Activated CD4-positive, CD25-positive, alpha-beta regulatory T cell treated with anti-CD3 and anti-CD28 coated beads, Interleukin-2, amount 50 U/mL, for 16 hours (primary cell): Measurements from ENCODE around the gene NOTO.
"Not testable (repeated sequence)": the region's sequence is repeated elsewhere in the genome, so short reads cannot be mapped to it uniquely, and the experiment has no call there.

Source experiments
- DNase-seq: peaks from one replicate; pipeline ENCODE4 v3.0.0-alpha.2; 2020; ENCODE audit warnings: low read depth, low spot score

Gene NOTO

GRCh38 chr2:73202156-73203054 is at the start of gene NOTO:
Gene NOTO, plus strand, starts transcription at chr2:73202574. Its CDS starts 93 bp downstream, at chr2:73202667.
- DNase-seq, result no peak

DNA sequence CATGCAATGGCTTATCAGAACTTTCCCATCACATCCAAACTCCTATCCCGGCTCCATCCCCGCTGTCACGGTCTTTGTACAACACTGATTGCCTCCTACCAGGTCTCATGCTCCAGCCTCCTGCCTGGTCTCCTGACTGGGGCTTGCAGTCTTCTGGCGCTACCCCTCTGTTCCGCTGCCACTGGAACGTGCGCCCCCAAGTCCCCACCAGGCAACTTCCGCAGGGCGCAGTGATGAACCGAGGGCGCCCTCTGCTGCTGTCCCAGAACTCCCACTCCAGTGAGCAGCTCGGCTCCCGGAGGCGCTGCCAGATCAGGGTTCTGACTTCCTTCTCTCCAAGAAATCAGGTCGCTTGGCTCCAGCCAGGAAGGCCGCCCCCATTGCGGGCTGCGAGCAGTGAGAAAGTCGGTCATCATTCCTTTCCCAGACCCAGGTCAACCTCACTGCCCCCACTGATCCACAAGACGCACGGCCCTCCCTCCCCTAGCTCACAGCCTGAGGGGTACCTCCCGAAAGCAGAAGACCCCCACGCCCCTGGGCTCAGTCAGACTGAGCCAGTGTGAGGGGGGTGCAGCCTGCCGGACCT is 45.7 kb upstream of the NOTO start:
- no peak for DNase-seq

DNA sequence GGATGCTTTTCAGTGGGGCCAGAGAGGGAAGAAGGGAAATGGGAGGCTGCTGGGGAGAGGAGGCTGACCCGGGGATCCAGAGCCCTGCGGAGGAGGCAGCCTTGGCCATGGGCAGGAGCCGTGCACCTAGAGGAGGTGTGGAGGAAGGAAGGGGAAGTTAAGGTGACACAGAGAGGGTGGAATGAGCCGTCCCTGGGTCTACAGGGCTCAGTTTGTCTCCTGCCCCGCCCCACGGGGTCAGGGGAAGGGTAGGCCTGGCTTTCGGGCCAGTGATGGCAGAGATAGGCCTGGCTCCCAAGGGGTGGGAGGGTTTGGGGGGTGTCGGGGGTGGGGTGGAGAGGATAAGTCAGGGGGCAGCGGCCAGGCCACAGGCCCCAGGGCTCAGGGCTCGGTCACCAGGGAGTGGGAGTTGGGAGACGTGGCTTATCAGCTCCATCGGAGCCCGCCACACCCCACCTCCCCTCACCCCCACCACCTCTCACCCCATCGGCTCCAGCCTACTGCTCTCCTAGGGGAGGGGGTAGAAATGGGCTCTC is 39.5 kb upstream of the NOTO start:
- DNase-seq, result no peak

- DNase-seq, result no peak
Observed at GRCh38 chr2:73163483-73164367, 38.6 kb upstream of the NOTO start.

GRCh38 chr2:73165978-73166377 is 36.4 kb upstream of the NOTO start:
- DNase-seq, result not testable (repeated sequence)

GRCh38 chr2:73166813-73167212 is 35.6 kb upstream of the NOTO start:
- not testable (repeated sequence) for DNase-seq

- DNase-seq, result not testable (repeated sequence)
Observed at GRCh38 chr2:73168348-73168747, 34.0 kb upstream of the NOTO start.

DNA sequence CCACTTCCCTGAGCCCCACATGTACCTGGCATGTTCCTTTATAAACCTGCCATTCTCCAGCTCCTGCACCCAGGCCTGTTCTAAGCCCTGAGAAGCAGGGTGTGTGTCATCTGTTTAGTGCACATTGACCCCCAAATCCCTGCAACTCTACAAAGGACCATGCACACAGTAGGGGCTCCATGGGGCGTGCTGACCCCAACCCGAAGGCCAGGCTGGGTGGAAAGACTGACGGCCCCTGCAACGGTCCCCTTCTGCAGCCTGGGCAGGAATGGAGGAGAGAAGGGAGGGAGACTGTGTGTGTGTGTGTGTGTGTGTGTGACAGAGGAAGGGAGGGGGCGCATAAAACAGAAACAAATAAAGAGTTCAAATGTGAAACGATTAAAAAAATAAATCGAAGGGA is 32.0 kb upstream of the NOTO start:
- DNase-seq, result not testable (repeated sequence)

DNA sequence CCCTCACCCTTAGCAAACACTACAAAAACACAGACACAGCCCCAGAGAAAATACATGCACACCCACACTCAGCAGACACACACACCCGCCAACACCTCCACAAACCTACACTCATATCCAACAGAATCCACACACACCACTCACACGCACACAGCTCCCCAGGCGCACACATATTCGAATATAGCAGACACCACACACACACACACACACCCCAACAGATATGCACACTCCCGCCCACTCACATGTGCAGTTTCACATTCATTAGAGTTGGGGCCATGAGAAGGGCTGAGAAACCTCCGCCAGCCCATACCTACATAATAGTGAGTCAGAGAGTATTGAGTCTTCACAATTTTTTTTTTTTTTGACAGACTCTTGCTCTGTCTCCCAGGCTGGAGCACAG is 29.4 kb upstream of the NOTO start:
- DNase-seq, result peak; percentile 25

DNA sequence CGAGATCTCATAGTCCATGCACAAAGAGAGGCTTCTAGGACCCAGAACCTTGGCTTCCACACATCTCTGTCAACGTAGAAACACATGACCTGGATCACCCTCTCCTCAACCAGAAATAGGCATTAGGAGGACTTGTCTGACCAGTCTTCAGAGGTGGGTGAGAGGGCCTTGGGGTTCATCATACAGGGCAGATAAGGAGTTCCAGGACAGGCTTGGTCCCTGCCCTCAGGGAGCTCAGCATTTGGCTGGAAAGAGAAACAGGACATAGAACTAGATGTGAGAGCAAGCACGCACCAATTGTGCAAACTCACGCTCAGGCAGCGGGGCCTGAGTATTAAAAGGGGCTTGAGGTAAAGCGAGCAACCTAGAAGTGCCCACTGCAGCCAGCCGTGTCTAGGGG is 28.6 kb upstream of the NOTO start:
- DNase-seq, result no peak

DNA sequence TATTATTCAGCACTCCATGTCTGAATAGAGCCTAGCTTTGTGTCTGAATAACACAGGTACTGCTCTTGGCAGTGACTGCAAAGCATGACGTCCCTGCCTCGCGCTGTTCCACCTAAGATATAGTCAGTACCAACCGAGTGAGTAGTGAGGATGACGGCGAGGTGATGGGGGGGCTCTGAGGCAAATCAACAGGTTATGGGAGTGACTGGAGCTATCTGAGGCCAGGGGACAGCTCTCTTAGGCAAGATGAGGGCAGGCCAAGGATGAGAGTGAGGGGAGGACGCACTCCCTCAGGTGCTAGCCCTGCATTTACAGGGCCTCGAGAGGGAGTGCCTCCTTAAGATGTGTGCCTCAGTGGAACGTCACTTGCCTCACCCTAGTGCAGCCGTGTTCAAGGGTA is 28.1 kb upstream of the NOTO start:
- DNase-seq, result no peak

DNA sequence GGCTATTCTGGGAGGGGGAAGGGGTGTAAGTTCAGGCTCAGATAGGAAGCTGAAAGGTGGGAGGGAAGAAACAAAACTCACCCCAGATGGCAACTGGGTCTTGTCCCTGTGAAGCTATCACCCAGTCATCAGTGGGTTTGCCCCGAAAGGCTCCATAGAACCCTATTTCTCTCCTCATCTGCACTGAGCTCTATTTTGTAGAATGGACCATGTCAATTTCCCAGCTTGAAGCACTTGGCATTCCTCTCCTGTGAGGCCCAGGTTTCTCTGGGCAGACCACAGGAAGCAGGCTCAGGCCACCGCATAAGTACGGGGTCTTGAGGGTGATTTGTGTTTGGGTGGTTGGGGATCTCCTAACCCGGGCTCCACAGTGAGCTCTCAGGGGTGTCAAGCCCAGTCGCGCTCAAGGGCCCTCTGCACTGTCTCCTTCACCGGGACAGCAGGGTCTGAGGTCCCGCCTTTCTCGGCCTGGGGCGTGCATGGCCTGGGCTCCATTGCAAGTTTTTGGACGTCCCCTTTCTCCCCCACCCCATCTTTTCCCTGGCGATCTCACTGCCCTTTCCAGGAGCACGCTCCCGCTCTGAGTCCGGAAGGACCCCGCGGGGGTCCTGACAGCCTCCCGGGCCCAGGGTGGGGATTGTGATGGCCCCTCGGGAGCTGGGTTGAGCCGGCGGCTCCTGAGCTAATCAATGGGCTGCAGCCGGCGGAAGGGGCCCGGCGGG is 27.3 kb upstream of the NOTO start:
- no peak for DNase-seq

GRCh38 chr2:73175663-73176204 is 26.6 kb upstream of the NOTO start:
- peak; percentile 41 for DNase-seq

DNA sequence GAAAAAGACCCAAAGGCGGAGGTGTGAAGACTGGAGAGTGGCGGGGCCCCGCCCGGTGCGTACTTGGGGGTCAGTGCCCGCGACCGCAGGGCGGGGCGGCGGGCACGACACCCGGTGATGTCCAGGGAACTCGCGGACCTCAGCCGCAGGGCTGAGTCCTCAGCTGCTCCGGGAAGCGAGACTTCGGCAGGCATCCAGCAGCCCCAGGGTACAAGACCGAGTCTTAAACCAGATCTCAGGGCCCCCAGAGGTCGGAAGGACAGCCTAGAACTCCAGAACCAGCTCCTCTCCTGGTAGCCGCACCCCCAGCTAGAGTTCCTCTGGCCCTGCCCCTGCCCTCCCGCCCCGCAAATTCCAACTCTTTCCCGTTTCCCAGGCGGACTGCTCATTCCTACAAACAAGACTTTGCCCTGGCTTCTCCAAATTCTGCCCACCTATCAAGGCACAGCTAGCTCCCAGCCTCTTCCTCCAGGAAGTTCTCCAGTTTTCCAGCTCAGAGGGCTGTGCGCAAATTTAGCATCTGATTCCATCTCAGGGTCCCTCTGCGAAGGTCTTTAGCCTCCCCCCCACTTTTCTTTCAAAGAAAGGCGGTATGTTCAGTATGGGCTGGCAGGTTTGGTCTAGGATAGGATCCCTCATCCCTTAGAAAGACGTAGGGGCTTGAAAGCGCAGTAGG is 26.0 kb upstream of the NOTO start:
- no peak for DNase-seq

DNA sequence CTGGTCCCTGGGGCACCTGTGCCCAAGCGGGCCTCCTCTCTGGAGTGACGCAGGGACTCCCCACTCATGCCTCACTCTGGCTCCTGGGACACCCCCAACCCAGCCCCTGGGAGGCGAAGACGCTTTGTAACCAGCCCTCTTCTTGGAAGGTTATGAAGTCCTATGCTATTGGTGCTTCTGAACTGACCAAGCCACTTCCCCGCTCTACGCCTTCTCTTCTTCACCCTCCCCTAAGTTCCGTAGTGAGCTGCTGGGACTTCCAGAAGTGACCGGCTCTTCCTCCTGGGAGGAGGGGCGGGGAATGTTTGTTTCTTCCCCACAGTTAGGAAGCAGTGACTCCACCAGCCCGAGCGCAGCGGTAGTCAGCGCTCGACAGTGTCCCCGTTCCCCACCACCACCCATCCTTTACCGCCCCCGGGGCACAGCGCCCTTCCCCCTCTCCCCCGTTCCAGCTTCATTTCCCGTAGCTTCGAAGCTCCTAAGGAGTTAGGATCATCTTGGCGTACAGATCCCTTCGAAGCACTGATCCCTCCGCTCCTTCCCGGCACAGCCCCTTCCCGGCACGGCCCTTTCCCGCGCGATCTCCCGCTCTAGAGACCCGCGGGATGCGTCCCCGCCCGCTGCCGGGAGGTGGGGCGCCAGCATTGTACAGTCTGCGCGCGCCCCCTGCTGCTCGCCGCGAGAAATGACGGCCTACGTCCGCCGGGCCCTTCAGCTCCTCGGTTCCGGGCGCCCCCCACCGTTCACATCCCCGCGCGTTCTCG is 25.3 kb upstream of the NOTO start:
- DNase-seq, result peak; percentile 68

DNA sequence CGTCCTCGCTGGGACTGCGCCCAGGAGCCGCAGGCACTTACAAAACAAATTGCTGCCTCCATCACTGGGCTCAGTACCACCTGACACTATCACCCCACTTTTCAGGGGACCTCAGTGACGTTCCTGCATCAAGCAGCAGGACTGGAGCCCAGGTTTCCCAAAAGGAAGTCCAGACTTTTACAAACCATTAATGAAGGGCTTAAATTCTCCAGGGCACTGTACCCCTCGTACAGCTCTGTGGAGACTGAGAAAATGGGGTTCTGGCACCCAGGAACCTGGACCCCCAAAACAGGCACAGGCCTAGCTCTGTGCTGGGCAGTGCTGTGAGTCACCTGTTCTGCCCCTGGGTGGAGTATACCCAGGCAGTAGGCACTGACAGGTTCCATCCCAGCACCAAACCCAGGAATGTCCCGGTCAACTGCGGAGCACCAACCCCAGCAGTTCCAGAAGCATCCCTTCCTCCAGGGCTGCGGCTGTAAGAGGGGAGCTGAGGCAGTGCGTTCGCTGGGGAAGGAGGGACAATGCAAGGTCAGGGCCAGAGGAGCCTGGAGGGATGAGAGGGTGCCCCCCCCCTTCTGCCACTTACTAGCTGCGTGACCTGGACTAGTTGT is 24.6 kb upstream of the NOTO start:
- DNase-seq, result no peak

- DNase-seq, result no peak
Observed at GRCh38 chr2:73185965-73186364, 16.4 kb upstream of the NOTO start.

GRCh38 chr2:73187549-73187948 is 14.8 kb upstream of the NOTO start:
- no peak for DNase-seq

DNA sequence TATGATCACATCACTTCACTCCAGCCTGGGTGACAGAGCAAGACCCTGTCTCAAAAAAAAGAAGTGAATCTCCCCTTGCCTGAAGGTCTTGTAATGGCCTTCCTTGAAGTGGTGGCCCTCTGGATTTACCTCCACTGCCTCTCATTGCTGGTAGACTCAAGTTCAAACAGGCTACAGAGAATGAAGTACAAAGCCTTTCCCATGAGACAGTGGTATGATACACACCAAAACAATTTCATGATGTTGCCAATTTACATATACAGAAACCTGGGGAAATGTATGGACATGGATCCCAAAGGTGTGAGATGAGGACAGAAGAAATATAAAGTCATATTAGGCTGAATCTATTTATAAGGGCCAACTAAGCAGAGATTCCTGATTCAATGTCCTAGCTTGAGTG is 4.8 kb upstream of the NOTO start:
- no peak for DNase-seq
